HG02943 (cell line): Measurements from ENCODE around the gene SLC45A3.
"Not testable (repeated sequence)": the region's sequence is repeated elsewhere in the genome, so short reads cannot be mapped to it uniquely, and the experiment has no call there.

ENCODE experiments used
- ATAC-seq: cut with Tn5 transposase; IDR thresholded peaks from one replicate; pipeline ENCODE4 v1.9.1; 2021; ENCODE audit warnings: mild to moderate bottlenecking, low read depth, moderate library complexity; ENCODE audit not compliant: unreplicated experiment

SLC45A3 gene

GRCh38 chr1:205645519-205645918 is 34.8 kb downstream of the SLC45A3 start:
- ATAC-seq, result no peak

- no peak for ATAC-seq
Observed at GRCh38 chr1:205642679-205643307, 37.5 kb downstream of the SLC45A3 start.

- ATAC-seq, result no peak
Observed at GRCh38 chr1:205639567-205639966, 40.7 kb downstream of the SLC45A3 start.

- no peak for ATAC-seq
Observed at GRCh38 chr1:205637854-205638468, 42.3 kb downstream of the SLC45A3 start.

- ATAC-seq, result no peak
Observed at GRCh38 chr1:205636732-205637131, 43.6 kb downstream of the SLC45A3 start.

GRCh38 chr1:205636138-205636530 is 44.2 kb downstream of the SLC45A3 start:
- not testable (repeated sequence) for ATAC-seq

GRCh38 chr1:205633421-205633976 is 46.8 kb downstream of the SLC45A3 start:
- no peak for ATAC-seq

- ATAC-seq, result no peak
Observed at GRCh38 chr1:205632669-205633169, 47.6 kb downstream of the SLC45A3 start.

- peak; percentile 78 for ATAC-seq
Observed at GRCh38 chr1:205631768-205632668, 48.3 kb downstream of the SLC45A3 start, which contains the start of gene ELK4. ELK4 (minus strand) TSS chr1:205632011; CDS start chr1:205623882, 8,129 bp downstream.

- ATAC-seq, result peak; percentile 60
Observed at GRCh38 chr1:205631010-205631767, 49.1 kb downstream of the SLC45A3 start.

- ATAC-seq, result no peak
Observed at GRCh38 chr1:205630651-205631009, 49.7 kb downstream of the SLC45A3 start.

- ATAC-seq, result no peak
Observed at GRCh38 chr1:205630241-205630640, 50.1 kb downstream of the SLC45A3 start.

- ATAC-seq, result no peak
Observed at GRCh38 chr1:205629751-205630150, 50.6 kb downstream of the SLC45A3 start.

GRCh38 chr1:205627956-205628355 is 52.4 kb downstream of the SLC45A3 start:
- no peak for ATAC-seq

GRCh38 chr1:205626216-205626615 is 54.1 kb downstream of the SLC45A3 start:
- no peak for ATAC-seq

GRCh38 chr1:205623646-205624045 is 56.7 kb downstream of the SLC45A3 start:
- ATAC-seq, result no peak

GRCh38 chr1:205620269-205620668 is 60.0 kb downstream of the SLC45A3 start:
- ATAC-seq, result no peak

GRCh38 chr1:205619376-205619775 is 60.9 kb downstream of the SLC45A3 start:
- no peak for ATAC-seq

GRCh38 chr1:205616563-205617293 is 63.6 kb downstream of the SLC45A3 start:
- no peak for ATAC-seq
